Skeletal muscle tissue (tissue), 5 donors: ENCODE measurements around the gene SHFL. TPM values are rescaled to one million over a fixed set of nuclear protein-coding genes. Genes with fewer than 3 reads are reported as not detected.
A peak's percentile ranks its signal among the peaks of the same experiment; 100 is the strongest.

Source experiments
- H3K27ac ChIP-seq: one replicate; pipeline ENCODE4 v1.7.0; 2013; ENCODE audit warnings: mild to moderate bottlenecking, low read depth, low read length, inconsistent platforms
- H3K27me3 ChIP-seq, 3 donors: one replicate each; pipeline ENCODE4 v1.7.0; 2013; ENCODE audit warnings: low read length in 3 of 3; ENCODE audit not compliant: control insufficient read depth in 3 of 3, insufficient read depth in 3 of 3
- H3K36me3 ChIP-seq, 3 donors: one replicate each; pipeline ENCODE4 v1.7.0; 2013; ENCODE audit warnings: low read length in 3 of 3; ENCODE audit not compliant: control insufficient read depth in 3 of 3, insufficient read depth in 3 of 3
- H3K4me1 ChIP-seq, 3 donors: one replicate each; pipeline ENCODE4 v1.7.0; 2013; ENCODE audit warnings: low read length in 3 of 3, mild to moderate bottlenecking in 3 of 3; ENCODE audit not compliant: control insufficient read depth in 3 of 3, insufficient read depth in 3 of 3
- H3K4me3 ChIP-seq, 3 donors: one replicate each; pipeline ENCODE4 v1.7.0; 2013; ENCODE audit warnings: low read length in 3 of 3
- H3K9ac ChIP-seq, 3 donors: one replicate each; pipeline ENCODE4 v1.7.0; 2013; ENCODE audit warnings: low read length in 3 of 3, mild to moderate bottlenecking in 3 of 3, moderate library complexity in 2 of 3, low read depth in 1 of 3
- H3K9me3 ChIP-seq, 3 donors: one replicate each; pipeline ENCODE4 v1.7.0; 2013; ENCODE audit warnings: low read length in 3 of 3; ENCODE audit not compliant: control insufficient read depth in 3 of 3
- small RNA-seq: library from RNA; depleted of rRNA; stranded (forward); fragments of <200 nt; gene quantifications from one replicate; pipeline ENCODE3, GENCODE V24; 2014
- total RNA-seq: library from RNA; depleted of rRNA; stranded (reverse); fragments of >200 nt; gene quantifications from one replicate; pipeline ENCODE4 v1.2.3, GENCODE V29; 2014
- donor health status: Osteomylitis.

Gene SHFL
- total RNA-seq, 1 donor from 2014 or later: 5.2 TPM

GRCh38 chr19:10139952-10140351, 53.8 kb downstream of the SHFL start:
- Histone ChIP-seq H3K9me3 (no peaks in the 10 kb centered on the region), H3K4me1 (peaks cover 2 to 9% (median 2%) of the 10 kb centered on the region in 3 donors), H3K27ac (no peak overlapping the region), H3K36me3 (peaks cover 62 to 78% (median 71%) of the 10 kb centered on the region in 3 donors), H3K4me3 (no peak overlapping the region), H3K27me3 (no peaks in the 10 kb centered on the region), H3K9ac (no peak overlapping the region)

GRCh38 chr19:10141479-10141878, 55.4 kb downstream of the SHFL start:
- H3K4me1 ChIP-seq: peaks cover 2 to 9% (median 2%) of the 10 kb centered on the region in 3 donors
- no peak overlapping the region for H3K9ac ChIP-seq
- no peaks in the 10 kb centered on the region for H3K9me3 ChIP-seq
- no peaks in the 10 kb centered on the region for H3K27me3 ChIP-seq
- H3K36me3 ChIP-seq: peaks cover 63 to 80% (median 74%) of the 10 kb centered on the region in 3 donors
- H3K4me3 ChIP-seq: no peak overlapping the region
- H3K27ac ChIP-seq: no peak overlapping the region

DNA sequence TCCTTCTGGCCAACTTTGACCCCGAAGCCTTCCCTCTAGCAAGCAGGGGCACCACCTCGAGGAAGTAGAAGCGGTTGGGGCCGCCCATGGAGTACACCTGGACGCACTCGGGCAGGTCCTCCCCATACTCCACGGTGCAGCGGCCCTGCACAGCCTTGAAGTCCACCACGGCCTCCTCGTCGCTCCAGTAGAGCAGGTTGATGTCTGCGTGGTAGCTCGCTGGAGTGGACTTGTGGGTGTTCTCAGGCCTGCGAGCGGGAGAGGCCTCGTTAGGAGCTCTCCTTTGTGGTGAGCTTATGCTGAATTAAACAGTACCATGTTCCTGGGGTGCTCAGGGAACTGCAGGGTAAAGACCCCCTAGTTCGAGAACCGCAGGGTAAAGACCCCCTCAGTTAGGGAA, 55.9 kb downstream of the SHFL start:
- Histone ChIP-seq H3K27me3 (no peaks in the 10 kb centered on the region), H3K9ac (no peak overlapping the region), H3K36me3 (peaks cover 62 to 82% (median 76%) of the 10 kb centered on the region in 3 donors), H3K4me3 (no peak overlapping the region), H3K27ac (no peak overlapping the region), H3K9me3 (no peaks in the 10 kb centered on the region), H3K4me1 (peaks cover 2 to 9% (median 2%) of the 10 kb centered on the region in 3 donors)

Small RNA genes lying within 50 kb of the gene (small RNA-seq; reads per million reads assigned to genes)
- not detected for gene MIR5589
- gene SNORD105: 31.7 reads per million, percentile 94 among the genes with 10 or more reads in this experiment
- gene SNORD105B: 1,408 reads per million, percentile 99 among the genes with 10 or more reads in this experiment

Other genes with a start within 250 kb of the SHFL start
- gene OLFM2, start 149.8 kb upstream of the SHFL start, total RNA-seq: 18.8 TPM
- gene COL5A3, start 75.8 kb upstream of the SHFL start, total RNA-seq: 43.3 TPM
- not detected for gene RDH8, start 72.8 kb upstream of the SHFL start, total RNA-seq
- 6.3 TPM for gene ANGPTL6, start 16.4 kb downstream of the SHFL start, total RNA-seq
- gene PPAN, start 20.0 kb downstream of the SHFL start, total RNA-seq: 14.6 TPM
- gene P2RY11, start 25.4 kb downstream of the SHFL start, total RNA-seq: 1.6 TPM
- 421 TPM for gene EIF3G, start 33.6 kb downstream of the SHFL start, total RNA-seq
- gene DNMT1, start 108.6 kb downstream of the SHFL start, total RNA-seq: 25.6 TPM
- gene S1PR2, start 145.0 kb downstream of the SHFL start, total RNA-seq: 9.9 TPM
- 7.8 TPM for gene MRPL4, start 165.9 kb downstream of the SHFL start, total RNA-seq
- gene ICAM1, start 184.8 kb downstream of the SHFL start, total RNA-seq: 6.8 TPM
- 2.6 TPM for gene ICAM4, start 200.6 kb downstream of the SHFL start, total RNA-seq
- gene ICAM5, start 203.6 kb downstream of the SHFL start, total RNA-seq: not detected
- 1.0 TPM for gene ZGLP1, start 223.5 kb downstream of the SHFL start, total RNA-seq
- gene FDX2, start 229.7 kb downstream of the SHFL start, total RNA-seq: 5.7 TPM
- 3.7 TPM for gene RAVER1, start 247.2 kb downstream of the SHFL start, total RNA-seq